HUDEP-2 (cell line): ENCODE results near the gene DRGX.

ENCODE experiments used
- DNase-seq, 76 experiments: peaks; one replicate each; lab custom pipeline; 2025; ENCODE audit not compliant: unreplicated experiment in 76 of 76; lab: John Stamatoyannopoulos, UW

Gene DRGX

DNA sequence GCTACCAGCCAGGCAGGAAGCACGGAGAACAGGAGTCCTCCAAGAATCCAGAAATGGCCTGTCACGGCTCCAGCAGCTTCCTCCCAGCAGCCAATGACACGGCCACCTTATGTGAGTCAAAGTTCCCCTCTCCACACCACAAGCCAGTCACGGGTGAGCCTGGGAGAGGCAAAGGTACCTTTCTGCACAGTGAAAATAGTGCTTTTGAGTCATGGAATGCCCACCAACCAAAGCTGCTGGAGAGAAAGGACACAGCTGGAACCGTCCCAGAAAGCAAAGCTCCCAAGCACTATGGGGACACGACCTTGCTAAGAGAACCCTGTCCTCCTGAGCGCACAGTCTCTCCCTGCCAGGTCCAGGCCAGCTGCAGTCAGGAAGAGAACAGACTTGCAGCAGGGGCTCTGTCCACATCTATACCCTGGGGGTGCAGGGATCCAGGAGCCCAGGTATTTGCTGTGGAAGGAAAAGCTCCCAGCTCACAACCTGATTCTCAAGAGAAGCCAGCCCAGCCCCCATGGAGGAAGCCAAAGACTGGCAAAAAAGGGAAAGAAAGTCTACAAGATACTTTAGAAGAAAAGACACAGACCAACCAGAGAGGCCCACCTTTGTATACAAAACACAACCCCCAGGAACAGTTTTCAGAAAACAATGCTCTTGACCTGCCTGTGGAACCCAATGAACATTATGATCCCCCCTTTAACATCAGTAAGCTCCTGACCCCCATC lies 72.6 kb downstream of the DRGX start:
- DNase-seq: no peak

DNA sequence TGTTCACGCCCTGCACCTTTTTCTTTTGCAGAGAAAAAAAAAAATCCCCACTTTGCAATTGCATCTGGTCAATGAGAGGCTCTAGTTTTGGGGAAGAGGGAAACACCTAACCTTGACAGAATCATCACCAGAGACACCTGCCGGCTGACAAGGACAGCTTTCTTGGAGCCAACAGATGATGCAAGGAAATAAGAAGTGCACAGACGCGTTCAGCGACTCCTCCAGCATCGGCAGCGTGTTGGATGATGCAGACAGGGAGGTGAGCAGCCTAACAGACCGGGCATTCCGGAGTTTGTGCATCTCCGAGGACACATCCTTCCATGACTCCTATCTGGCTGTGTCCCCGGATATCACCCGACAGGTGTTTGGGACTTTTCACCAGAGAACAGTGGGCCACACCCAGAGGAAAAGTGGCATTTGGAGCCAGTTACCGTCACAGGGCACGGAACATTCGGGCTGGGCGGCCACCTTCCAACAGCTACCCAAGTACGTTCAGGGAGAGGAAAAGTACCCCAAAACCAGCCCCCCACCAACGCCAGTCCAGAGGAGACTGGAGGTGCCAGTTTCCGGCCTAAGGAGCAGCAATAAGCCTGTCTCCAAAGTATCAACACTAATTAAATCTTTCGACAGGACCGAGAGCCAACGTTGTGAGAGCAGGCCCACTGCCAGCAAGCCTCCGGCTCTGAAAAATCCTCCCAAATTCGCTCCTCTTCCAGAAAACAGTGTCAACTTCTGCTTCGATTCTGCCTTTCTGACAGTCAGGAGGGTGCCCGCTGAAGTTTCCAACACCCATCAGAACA lies 73.3 kb downstream of the DRGX start:
- DNase-seq: no peak

DNA sequence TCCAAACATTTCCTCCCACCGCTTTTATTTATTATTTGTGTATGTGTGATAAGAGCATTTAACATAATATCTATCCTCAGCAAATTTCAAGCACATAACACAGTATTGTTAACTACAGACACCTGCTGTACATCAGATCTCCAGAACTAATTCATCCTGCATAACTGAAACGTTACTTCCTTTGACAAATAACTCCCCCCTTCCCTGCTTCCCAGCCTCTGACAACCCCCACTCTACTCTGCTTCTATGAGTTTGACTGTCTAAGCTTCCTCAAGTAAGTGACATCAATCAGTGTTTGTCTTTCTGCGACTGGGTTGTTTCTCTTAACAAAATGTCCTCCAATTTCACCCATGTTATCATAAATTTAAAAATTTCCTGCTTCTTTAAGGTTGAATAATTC lies 74.9 kb downstream of the DRGX start:
- DNase-seq: no peak

DNA sequence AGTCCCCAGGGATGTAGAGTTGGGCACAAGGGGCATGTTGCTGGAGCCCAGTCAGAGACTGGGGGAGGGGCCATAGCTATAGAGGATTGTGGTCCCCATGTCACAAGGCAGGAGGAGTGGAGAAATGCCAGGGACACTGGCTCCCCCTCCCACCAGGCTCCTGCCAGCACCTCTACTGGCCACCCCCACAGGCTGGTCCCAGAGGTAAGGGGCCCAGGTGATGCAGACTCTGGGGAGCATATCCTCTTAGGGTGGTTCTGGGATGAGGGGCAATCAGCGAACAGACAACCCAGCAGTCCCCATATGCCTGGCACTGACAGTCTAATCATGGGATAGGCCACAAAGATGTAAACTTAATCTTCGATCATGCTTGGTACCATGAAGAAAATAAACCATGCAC lies 75.7 kb downstream of the DRGX start:
- no peak for DNase-seq

DNA sequence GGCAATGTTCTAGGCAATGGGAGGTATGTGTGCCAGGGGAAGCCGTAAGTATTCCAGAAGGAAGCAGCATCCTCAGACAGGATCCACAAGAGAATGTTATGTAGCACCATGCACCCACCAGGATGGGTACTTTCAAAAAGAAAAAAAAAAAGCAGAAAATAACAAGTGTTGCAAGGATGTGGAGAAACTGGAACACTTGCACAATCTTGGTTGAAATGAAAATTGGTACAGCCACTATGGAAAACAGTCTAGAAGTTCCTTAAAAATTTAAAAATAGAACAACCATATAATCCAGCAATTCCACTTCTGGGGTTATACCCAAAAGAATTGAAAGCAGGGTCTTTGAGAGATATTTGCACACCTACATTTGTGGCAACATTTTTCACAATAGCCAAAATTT lies 76.7 kb downstream of the DRGX start:
- DNase-seq: no peak

- DNase-seq: no peak
Measured at GRCh38 chr10:49318755-49319154, 77.1 kb downstream of the DRGX start.

DNA sequence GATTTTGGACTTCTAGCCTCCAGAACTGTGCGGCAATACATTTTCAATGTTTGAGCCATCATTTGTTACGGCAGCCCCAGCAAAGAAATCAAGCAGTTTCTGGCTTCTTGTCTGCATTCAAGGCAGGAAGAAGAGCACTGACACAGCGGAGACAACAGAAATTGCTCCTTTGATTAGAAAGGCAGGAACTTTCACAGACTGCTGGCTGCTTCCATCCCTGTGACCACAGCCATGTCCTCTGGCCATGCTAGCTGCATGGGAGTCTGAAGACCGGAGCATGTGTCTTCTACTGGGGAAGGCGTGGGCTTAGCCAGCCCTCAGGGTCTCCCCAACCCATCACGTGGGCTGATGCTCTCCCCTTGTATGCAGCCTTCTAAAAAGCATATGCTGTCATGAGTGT lies 77.9 kb downstream of the DRGX start:
- no peak for DNase-seq

- DNase-seq: no peak
Measured at GRCh38 chr10:49314806-49315205, 81.1 kb downstream of the DRGX start.
